ENCODE results near the gene RGS4.

The RGS4 gene

GRCh38 chr1:163069142-163069541 is at the start of gene RGS4:
TSS of gene RGS4 (plus strand) at chr1:163069361. CDS start at chr1:163069485, 124 bp downstream.
- no peak for DNase-seq (ENCODE audit: low spot score)
- no peak for TF ChIP-seq CTCF (IDR thresholded peaks at IDR 0.05; ENCODE audit: extremely low read depth, missing control alignments)

- DNase-seq (ENCODE audit: low spot score), result no peak
- no peak for TF ChIP-seq CTCF (IDR thresholded peaks at IDR 0.05; ENCODE audit: extremely low read depth, missing control alignments)
Observed at GRCh38 chr1:163022129-163022528, 47.0 kb upstream of the RGS4 start.

GRCh38 chr1:163027610-163028009 is 41.6 kb upstream of the RGS4 start:
- no peak for TF ChIP-seq CTCF (IDR thresholded peaks at IDR 0.05; ENCODE audit: extremely low read depth, missing control alignments)
- no peak for DNase-seq (ENCODE audit: low spot score)

- no peak for DNase-seq (ENCODE audit: low spot score)
- TF ChIP-seq CTCF (IDR thresholded peaks at IDR 0.05; ENCODE audit: extremely low read depth, missing control alignments), result no peak
Observed at GRCh38 chr1:163029901-163030300, 39.3 kb upstream of the RGS4 start.

- no peak for DNase-seq (ENCODE audit: low spot score)
- no peak for TF ChIP-seq CTCF (IDR thresholded peaks at IDR 0.05; ENCODE audit: extremely low read depth, missing control alignments)
Observed at GRCh38 chr1:163035446-163036249, 33.5 kb upstream of the RGS4 start.

GRCh38 chr1:163036671-163037070 is 32.5 kb upstream of the RGS4 start:
- TF ChIP-seq CTCF (IDR thresholded peaks at IDR 0.05; ENCODE audit: extremely low read depth, missing control alignments), result no peak
- DNase-seq (ENCODE audit: low spot score), result no peak

GRCh38 chr1:163038928-163039706 is 30.0 kb upstream of the RGS4 start:
- TF ChIP-seq CTCF (IDR thresholded peaks at IDR 0.05; ENCODE audit: extremely low read depth, missing control alignments), result no peak
- no peak for DNase-seq (ENCODE audit: low spot score)
